Stimulated activated CD4-positive, alpha-beta T cell treated with anti-CD3 and anti-CD28 coated beads, Interleukin-15, amount 100 ng/mL, for 24 hours (primary cell): ENCODE measurements around the gene PLIN3.
"Not testable (repeated sequence)": the region's sequence is repeated elsewhere in the genome, so short reads cannot be mapped to it uniquely, and the experiment has no call there.

ENCODE experiments used
- DNase-seq: peaks from one replicate; pipeline ENCODE4 v3.0.0-alpha.2; 2020

PLIN3 gene

DNA sequence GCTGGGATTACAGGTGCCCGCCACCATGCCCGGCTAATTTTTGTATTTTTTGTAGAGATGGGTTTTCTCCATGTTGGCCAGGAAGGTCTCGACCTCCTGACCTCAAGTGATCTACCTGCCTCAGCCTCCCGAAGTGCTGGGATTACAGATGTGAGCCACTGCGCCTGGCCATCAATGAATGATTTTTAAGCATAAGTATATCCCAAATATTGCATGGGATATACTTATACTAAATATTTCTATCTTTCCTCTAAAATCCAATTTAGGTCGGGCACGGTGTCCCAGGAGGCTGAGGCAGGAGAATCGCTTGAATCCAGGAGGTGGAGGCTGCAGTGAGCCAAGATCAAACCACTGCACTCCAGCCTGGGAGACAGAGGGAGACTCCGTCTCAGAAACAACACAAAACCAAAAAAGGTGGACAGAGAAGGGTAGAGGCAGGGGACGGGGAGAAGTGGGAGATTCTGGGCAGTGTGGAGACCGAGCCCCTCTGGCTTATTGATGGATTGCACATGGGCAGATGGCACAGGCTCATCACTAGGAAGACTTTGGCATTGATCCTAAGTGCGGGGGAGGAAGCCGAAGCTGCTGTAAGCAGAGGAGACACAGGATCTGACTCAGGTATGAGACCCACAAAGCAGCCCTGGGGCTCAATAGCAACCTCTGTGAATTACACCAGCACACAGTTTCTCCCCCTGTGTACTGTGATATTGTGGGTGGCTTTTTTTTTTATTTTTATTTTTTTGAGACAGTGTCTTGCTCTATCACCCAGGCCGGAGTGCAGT is 21.8 kb upstream of the PLIN3 start:
- no peak for DNase-seq

DNA sequence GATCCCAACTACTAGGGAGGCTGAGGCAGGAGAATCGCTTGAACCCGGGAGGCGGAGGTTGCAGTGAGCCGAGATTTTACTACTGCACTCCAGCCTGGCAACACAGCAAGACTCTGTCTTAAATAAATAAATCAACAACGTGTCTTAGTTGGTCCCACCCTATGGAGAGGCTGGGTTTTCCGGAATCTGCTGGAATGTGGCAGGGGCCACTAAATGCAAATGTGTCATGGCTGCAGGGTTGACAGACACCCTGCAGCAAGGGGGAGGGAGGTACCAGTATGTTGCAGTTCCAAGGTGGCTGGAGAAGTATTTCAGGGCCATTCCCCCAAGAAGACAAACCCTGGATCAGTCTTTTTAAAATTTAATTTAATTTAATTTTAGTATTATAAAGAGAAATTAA is 20.3 kb upstream of the PLIN3 start:
- DNase-seq, result not testable (repeated sequence)

DNA sequence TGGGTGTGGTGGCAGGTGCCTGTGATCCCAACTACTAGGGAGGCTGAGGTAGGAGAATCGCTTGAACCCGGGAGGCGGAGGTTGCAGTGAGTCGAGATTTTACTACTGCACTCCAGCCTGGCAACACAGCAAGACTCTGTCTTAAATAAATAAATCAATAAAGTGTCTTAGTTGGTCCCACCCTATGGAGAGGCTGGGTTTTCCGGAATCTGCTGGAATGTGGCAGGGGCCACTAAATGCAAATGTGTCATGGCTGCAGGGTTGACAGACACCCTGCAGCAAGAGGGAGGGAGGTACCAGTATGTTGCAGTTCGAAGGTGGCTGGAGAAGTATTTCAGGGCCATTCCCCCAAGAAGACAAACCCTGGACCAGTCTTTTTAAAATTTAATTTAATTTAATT is 17.5 kb upstream of the PLIN3 start:
- not testable (repeated sequence) for DNase-seq

DNA sequence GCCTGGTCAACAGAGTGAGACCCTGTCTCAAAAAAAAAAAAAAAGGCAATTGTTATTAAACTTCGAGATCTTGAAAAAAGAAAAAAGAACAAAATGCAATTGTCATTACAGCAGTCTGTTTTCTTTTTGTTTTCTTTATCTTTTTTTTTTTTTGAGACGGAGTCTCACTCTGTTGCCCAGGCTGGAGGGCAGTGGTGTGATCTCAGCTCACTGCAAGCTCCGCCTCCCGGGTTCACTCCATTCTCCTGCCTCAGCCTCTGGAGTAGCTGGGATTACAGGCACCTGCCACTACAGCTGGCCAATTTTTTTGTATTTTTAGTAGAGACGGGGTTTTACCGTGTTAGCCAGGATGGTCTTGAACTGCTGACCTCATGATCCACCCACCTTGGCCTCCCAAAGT is 15.4 kb upstream of the PLIN3 start:
- DNase-seq, result not testable (repeated sequence)

GRCh38 chr19:4879041-4879440 is 11.6 kb upstream of the PLIN3 start:
- no peak for DNase-seq

- DNase-seq, result peak; percentile 26
These were observed 11.1 kb upstream of the PLIN3 start for GRCh38 chr19:4878491-4878968.

DNA sequence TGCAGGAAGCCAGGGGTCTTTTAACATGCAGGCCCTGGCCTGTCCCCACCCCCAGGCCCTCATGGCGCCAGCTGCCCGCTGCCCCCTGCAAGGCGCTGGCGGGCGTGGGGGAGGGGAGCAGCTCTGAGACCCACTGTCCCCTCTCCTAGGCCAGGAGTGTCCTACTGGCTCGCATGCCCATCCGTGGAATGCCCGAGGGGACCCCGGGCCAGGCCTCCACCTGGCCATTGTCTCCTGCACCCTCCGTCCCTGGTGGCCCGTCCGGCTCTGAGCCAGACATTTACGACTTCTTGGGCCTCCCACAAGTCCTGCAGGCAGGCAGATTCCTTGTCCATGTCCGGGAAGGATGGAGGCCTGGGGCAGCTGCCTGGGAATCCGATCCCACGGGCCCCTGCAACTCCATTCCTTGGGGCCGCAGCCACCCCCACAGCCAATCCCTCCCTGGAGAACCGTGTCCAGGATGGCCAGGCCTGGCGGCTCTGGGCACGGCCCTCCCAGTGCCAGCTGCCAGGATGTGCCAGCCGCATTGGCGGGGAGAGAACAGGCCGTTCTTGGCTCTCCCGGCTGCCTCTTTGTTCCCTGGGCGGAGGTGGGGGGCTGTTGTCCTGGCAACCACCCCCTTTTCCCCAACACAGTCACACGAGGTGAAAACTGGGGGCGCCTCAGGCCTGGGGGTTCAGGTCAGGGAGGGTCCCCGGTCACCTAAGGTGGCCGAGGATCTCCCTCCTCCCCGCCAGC is 10.5 kb upstream of the PLIN3 start:
- no peak for DNase-seq

GRCh38 chr19:4873930-4874329 is 6.5 kb upstream of the PLIN3 start:
- DNase-seq, result no peak

- no peak for DNase-seq
These were observed 4.2 kb upstream of the PLIN3 start for GRCh38 chr19:4871711-4872110.

DNA sequence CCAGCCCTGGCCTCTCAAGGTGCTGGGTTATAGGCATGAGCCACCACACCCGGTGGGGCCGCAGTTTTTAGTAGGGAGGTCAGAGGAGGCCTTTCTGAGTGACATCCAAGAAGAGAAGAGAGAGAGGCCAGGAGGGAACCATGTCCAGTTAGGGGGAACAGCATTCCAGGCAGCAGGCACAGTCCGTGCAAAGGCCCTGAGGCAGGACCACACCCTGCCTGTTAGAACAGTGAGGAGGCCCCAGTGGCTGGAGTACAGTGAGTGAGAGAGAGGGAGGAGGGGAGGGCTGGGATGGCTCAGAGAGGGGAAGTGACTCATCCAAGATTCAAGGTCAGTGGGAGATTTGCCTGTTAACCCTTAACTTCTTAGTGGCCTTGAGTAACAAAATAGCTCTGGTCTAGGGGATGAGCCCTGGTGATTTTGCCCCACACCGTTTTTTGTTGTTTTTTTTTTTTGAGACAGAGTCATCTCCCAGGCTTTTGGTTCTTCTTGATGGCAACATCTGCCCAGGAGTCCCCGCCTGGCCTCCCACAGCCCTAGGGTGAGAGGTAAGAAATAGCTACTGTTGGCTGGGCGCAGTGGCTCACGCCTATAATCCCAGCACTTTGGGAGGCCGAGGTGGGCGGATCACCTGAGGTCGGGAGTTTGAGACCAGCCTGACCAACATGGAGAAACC is 2.7 kb upstream of the PLIN3 start:
- peak; percentile 50 for DNase-seq

DNA sequence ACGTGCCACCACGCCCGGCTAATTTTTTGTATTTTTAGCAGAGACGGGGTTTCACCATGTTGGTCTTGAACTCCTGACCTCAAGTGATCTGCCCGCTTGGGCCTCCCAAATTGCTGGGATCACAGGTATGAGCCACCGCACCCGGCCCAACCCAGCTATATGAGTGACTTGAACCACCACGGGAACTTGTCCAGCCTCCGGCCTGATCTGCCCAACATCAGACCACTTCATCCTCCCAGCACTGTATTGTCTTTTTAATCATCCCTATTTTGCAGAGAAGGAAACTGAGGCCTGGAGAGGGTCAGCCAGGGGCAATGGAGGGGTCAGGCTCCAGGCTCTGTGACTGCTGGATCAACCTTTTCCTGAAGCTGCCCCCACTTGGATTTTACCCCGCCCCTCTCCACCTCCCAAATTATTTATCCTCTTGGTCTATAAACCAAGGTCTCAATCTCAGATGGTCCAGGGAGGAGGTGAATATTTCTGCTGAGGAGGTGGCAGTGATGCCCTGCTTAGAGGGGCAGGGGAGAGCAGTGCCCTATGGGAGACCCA is 893 bp upstream of the PLIN3 start:
- no peak for DNase-seq

DNA sequence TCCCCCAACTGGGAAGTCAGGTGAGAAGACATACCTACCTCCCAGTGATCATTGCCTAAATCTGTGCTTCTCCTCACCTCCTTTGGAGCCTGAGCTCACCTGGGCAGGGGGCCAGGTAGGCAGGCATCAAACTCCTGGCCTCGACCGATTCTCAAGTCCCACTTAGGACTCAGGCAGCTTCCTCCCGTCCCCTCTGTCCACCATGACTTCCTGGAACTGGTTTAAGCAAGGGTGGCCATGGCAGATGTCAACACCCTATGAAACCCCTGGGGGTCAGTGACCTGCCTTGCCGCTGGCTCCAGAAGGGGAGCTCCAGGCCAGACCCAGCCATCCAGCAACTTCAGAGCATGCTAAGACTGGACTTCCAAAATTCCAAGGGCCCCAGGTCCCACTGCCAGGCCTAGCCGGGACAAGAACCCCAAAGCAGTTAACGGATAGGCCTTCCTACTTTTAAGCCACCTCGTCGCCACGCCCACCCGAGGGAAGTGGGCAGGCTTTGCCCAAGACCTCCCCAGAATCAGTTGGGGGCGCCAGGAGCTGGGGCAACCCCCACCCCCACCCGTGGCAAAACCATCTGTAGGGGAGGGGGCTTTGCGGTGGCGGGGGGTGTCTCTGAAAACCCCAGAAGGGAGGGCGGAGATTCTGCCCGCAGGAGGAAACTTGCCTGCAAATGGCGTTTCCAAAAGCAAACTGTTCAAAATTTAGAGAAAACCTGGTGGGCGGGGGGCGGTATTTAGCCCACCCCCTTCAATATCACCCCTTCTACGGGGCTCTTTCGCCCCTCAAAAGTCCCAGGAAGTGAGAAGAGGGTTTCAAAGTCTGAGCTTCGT is 657 bp downstream of the PLIN3 start:
- DNase-seq, result peak; percentile 63

- no peak for DNase-seq
These were observed 6.3 kb downstream of the PLIN3 start for GRCh38 chr19:4861147-4861546.

GRCh38 chr19:4859697-4860096 is 7.8 kb downstream of the PLIN3 start:
- DNase-seq, result no peak

DNA sequence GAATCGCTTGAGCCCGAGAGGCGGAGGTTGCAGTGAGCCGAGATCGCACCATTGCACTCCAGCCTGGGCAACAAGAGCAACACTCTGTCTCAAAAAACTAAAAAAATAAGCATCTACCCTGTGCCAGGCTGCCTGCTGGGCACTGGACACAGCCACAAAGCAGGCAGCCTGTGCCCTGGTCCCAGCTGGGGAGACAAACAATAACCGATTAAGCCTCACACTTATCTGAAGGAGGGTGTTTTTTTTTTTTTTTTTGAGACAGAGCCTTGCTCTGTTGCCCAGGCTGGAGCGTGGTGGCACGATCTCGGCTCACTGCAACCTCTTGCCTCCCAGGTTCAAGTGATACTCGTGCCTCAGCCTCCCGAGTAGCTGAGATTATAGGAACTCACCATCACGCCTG is 11.0 kb downstream of the PLIN3 start:
- not testable (repeated sequence) for DNase-seq

- DNase-seq, result not testable (repeated sequence)
These were observed 14.0 kb downstream of the PLIN3 start for GRCh38 chr19:4853506-4853905.

DNA sequence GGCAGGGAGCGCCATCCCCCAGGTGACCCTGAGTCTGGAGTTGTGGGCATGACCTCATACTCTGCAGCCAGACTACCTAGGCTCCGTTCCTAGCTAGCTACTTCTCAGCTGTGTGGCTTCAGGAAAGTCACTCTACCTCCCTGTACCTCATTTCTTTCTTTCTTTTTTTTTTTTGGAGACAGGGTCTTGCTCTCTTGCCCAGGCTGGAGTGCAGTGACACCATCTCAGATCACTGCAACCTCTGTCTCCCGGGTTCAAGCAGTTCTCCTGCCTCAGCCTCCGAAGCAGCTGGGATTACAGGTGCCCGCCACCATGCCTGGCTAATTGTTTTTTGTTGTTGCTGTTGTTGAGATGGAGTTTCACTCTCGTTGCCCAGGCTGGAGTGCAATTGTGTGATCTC is 15.0 kb downstream of the PLIN3 start:
- DNase-seq, result no peak

GRCh38 chr19:4851551-4852290 is 15.7 kb downstream of the PLIN3 start:
- peak; percentile 79 for DNase-seq

- no peak for DNase-seq
These were observed 18.4 kb downstream of the PLIN3 start for GRCh38 chr19:4849019-4849418.

DNA sequence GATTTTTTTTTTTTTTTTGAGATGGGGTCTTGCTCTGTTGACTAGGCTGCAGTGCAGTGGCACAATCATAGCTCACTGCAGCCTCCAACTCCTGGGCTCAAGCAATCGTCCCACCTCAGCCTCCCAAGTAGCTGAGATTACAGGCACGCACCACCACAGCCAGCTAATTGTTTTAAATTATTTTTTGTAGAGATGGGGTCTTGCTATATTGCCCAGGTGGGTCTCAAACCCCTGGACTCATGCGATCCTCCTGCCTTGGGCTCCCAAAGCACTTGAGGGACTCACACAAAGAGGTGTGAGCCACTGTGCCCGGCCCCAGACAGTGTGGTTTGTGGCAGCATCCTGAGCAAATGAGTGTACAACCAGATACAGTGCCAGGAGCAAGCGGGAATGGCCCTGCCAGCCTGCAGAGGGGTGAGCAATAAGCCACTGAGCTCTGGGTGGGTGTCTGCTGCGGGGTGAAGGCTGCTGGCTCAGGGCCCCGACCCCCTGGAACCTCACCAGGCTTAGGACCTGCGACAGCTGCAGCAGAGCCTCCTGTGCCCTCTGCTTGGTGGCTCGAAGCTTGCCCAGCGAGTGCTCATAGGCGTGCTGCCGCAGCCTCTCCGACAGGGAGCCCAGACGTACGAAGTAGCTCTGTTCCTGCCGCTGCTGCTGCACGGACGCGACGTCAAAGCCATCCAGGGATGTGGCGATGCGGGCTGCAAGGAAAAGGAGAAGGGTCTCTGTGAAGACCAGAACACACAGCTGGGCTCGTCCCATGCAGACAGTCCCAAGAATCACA is 20.1 kb downstream of the PLIN3 start:
- DNase-seq, result no peak

DNA sequence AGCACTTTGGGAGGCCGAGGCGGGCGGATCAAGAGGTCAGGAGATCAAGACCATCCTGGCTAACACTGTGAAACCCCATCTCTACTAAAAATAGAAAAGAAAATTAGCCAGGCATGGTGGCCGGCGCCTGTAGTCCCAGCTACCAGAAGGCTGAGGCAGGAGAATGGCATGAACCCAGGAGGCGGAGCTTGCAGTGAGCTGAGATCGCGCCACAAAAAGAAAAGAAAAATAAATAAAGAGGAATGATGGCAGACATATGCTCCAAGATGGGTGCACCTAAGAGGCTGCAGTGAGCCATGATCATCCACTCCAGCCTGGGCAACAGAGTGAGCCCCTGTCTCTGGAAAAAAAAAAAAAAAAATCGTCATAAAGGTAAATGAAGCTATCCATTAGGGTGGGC is 21.5 kb downstream of the PLIN3 start:
- DNase-seq, result not testable (repeated sequence)
